H9 (cell line): ENCODE data around the gene RAB5A. TPM values are rescaled to one million over a fixed set of nuclear protein-coding genes. Genes with fewer than 3 reads are reported as not detected.
A peak's percentile ranks its signal among the peaks of the same experiment; 100 is the strongest.

Experiments
- DNase-seq: peaks from one replicate; pipeline ENCODE4 v3.0.0-alpha.2; 2017
- H2AFZ ChIP-seq: one replicate; pipeline ENCODE4 v1.6.1; 2013; ENCODE audit warnings: mild to moderate bottlenecking, low read length, control low read depth, moderate library complexity
- H2AK5ac ChIP-seq: 2 replicates; pipeline ENCODE4 v1.6.1; 2013; ENCODE audit warnings: low read length, control low read depth, mixed read lengths; ENCODE audit not compliant: insufficient read length
- H2BK120ac ChIP-seq: one replicate; pipeline ENCODE4 v1.6.1; 2013; ENCODE audit warnings: low read depth, mild to moderate bottlenecking, low read length, control low read depth, inconsistent platforms; ENCODE audit not compliant: poor library complexity, severe bottlenecking
- H2BK12ac ChIP-seq: 2 replicates; pipeline ENCODE4 v1.6.1; 2013; ENCODE audit warnings: low read length, control low read depth, mixed read lengths, low read depth; ENCODE audit not compliant: insufficient read length
- H2BK15ac ChIP-seq: 2 replicates; pipeline ENCODE4 v1.6.1; 2013; ENCODE audit warnings: low read depth, low read length, control low read depth
- H2BK20ac ChIP-seq: one replicate; pipeline ENCODE4 v1.6.1; 2013; ENCODE audit warnings: low read depth, mild to moderate bottlenecking, low read length, control low read depth, inconsistent platforms; ENCODE audit not compliant: poor library complexity, severe bottlenecking
- H2BK5ac ChIP-seq: 2 replicates; pipeline ENCODE4 v1.6.1; 2013; ENCODE audit warnings: low read length, control low read depth, mixed read lengths; ENCODE audit not compliant: insufficient read length
- H3K14ac ChIP-seq: 2 replicates; pipeline ENCODE4 v1.6.1; 2013; ENCODE audit warnings: low read length, control low read depth; ENCODE audit not compliant: insufficient read depth
- H3K18ac ChIP-seq: 2 replicates; pipeline ENCODE4 v1.6.1; 2013; ENCODE audit warnings: low read depth, mild to moderate bottlenecking, mixed read lengths, low read length, control low read depth; ENCODE audit not compliant: insufficient read length
- H3K23ac ChIP-seq: 2 replicates; pipeline ENCODE4 v1.6.1; 2013; ENCODE audit warnings: low read length, control low read depth, mixed read lengths, low read depth; ENCODE audit not compliant: insufficient read length
- H3K23me2 ChIP-seq: 2 replicates; pipeline ENCODE4 v1.6.1; 2013; ENCODE audit warnings: low read depth, mild to moderate bottlenecking, mixed read lengths, low read length, control low read depth; ENCODE audit not compliant: insufficient read length, poor library complexity, severe bottlenecking
- H3K27ac ChIP-seq: 2 replicates; pipeline ENCODE4 v1.5.1; 2013; ENCODE audit warnings: low read length, control low read depth, mixed read lengths, low read depth; ENCODE audit not compliant: insufficient read length
- H3K27me3 ChIP-seq: 2 replicates; pipeline ENCODE4 v1.6.1; 2013; ENCODE audit warnings: low read length, control low read depth, inconsistent platforms; ENCODE audit not compliant: insufficient read depth
- H3K4ac ChIP-seq: 2 replicates; pipeline ENCODE4 v1.6.1; 2013; ENCODE audit warnings: low read depth, mild to moderate bottlenecking, control low read depth, inconsistent platforms, low read length, moderate library complexity
- H3K4me1 ChIP-seq: 2 replicates; pipeline ENCODE4 v1.6.1; 2013; ENCODE audit warnings: low read length, control low read depth, inconsistent platforms; ENCODE audit not compliant: insufficient read depth
- H3K4me2 ChIP-seq: 2 replicates; pipeline ENCODE4 v1.6.1; 2013; ENCODE audit warnings: low read length, control low read depth, mixed read lengths; ENCODE audit not compliant: insufficient read length, insufficient read depth
- H3K56ac ChIP-seq: 2 replicates; pipeline ENCODE4 v1.6.1; 2013; ENCODE audit warnings: low read depth, mild to moderate bottlenecking, mixed read lengths, low read length, control low read depth; ENCODE audit not compliant: insufficient read length
- H3K79me1 ChIP-seq: 2 replicates; pipeline ENCODE4 v1.6.1; 2013; ENCODE audit warnings: low read depth, mild to moderate bottlenecking, moderate library complexity, low read length, control low read depth, inconsistent platforms; ENCODE audit not compliant: insufficient read depth, poor library complexity, severe bottlenecking
- H3K79me2 ChIP-seq: 2 replicates; pipeline ENCODE4 v1.6.1; 2013; ENCODE audit warnings: low read length, control low read depth, inconsistent platforms; ENCODE audit not compliant: insufficient read depth
- H3K9ac ChIP-seq: 2 replicates; pipeline ENCODE4 v1.6.1; 2013; ENCODE audit warnings: low read length, control low read depth, mixed read lengths; ENCODE audit not compliant: insufficient read length; ENCODE audit errors: extremely low read depth
- H3K9me3 ChIP-seq: one replicate; pipeline ENCODE4 v1.6.1; 2013; ENCODE audit warnings: low read depth, low read length, inconsistent platforms; ENCODE audit not compliant: control insufficient read depth
- H3T11ph ChIP-seq: one replicate; pipeline ENCODE4 v1.6.1; 2013; ENCODE audit warnings: mild to moderate bottlenecking, low read length, control low read depth, inconsistent platforms
- H4K20me1 ChIP-seq: one replicate; pipeline ENCODE4 v1.6.1; 2013; ENCODE audit not compliant: control insufficient read depth, insufficient read length, insufficient read depth
- H4K5ac ChIP-seq: 2 replicates; pipeline ENCODE4 v1.6.1; 2013; ENCODE audit warnings: low read depth, mild to moderate bottlenecking, mixed read lengths, low read length, control low read depth; ENCODE audit not compliant: insufficient read length
- H4K8ac ChIP-seq: replicated peaks from 2 replicates; pipeline ENCODE4 v1.6.1; 2013; ENCODE audit warnings: low read length, control low read depth, mixed read lengths, low read depth; ENCODE audit not compliant: insufficient read length
- H4K91ac ChIP-seq: 2 replicates; pipeline ENCODE4 v1.6.1; 2013; ENCODE audit warnings: low read depth, mild to moderate bottlenecking, moderate library complexity, mixed read lengths, low read length, control low read depth; ENCODE audit not compliant: insufficient read length
- H3K27ac Mint-ChIP-seq, 3 experiments: 2 replicates in 2 of 3; 3 replicates in 1 of 3; pipeline ENCODE4 v1.8.0; 2020 to 2021; ENCODE audit warnings: mixed read lengths in 3 of 3, mild to moderate bottlenecking in 1 of 3, moderate library complexity in 1 of 3
- H3K27me3 Mint-ChIP-seq: 2 replicates; pipeline ENCODE4 v1.8.0; 2021; ENCODE audit warnings: low read depth, mild to moderate bottlenecking, moderate library complexity, mixed read lengths
- H3K36me3 Mint-ChIP-seq, 3 experiments: 2 replicates in 2 of 3; 3 replicates in 1 of 3; pipeline ENCODE4 v1.8.0; 2020 to 2021; ENCODE audit warnings: low read depth in 3 of 3, mixed read lengths in 3 of 3; ENCODE audit not compliant: insufficient read depth in 1 of 3
- H3K4me1 Mint-ChIP-seq, 2 experiments: 2 replicates each; pipeline ENCODE4 v1.8.0; 2020; ENCODE audit warnings: mixed read lengths in 2 of 2
- H3K4me3 Mint-ChIP-seq, 2 experiments: 2 replicates in 1 of 2; 3 replicates in 1 of 2; pipeline ENCODE4 v1.8.0; 2020 to 2021; ENCODE audit warnings: mild to moderate bottlenecking in 2 of 2, mixed read lengths in 2 of 2, moderate library complexity in 1 of 2
- H3K9me3 Mint-ChIP-seq, 2 experiments: 2 replicates in 1 of 2; 3 replicates in 1 of 2; pipeline ENCODE4 v1.8.0; 2020; ENCODE audit warnings: mild to moderate bottlenecking in 2 of 2, mixed read lengths in 2 of 2, moderate library complexity in 1 of 2
- WGBS: extraction: QIAGEN DNeasy Blood & Tissue Kit; methylation state at CpG from one replicate; pipeline ENCODE4 v1.1.7; 2013; ENCODE audit warnings: missing lambda C conversion rate, low lambda C conversion rate, mixed read lengths; ENCODE audit not compliant: insufficient read length; ENCODE audit errors: extremely low coverage; 5-methylcytosine and 5-hydroxymethylcytosine counted together
- total RNA-seq: library from RNA; stranded (reverse); gene quantifications from 2 replicates; pipeline ENCODE4 v1.2.1, GENCODE V29; 2021
- TF ChIP-seq, protein P1 (sequence below): fragments of 200-600 bp; sonication (generic); conservative IDR thresholded peaks from 3 replicates; pipeline ENCODE4 v1.8.0; 2021; ENCODE audit warnings: antibody characterized with exemption, mild to moderate bottlenecking

The RAB5A gene
- total RNA-seq, 1 experiment from 2014 or later = 84.8 TPM

GRCh38 chr3:19970327-19970726, 23.4 kb downstream of the RAB5A start:
- no peak for DNase-seq
- TF ChIP-seq, protein P1, sequence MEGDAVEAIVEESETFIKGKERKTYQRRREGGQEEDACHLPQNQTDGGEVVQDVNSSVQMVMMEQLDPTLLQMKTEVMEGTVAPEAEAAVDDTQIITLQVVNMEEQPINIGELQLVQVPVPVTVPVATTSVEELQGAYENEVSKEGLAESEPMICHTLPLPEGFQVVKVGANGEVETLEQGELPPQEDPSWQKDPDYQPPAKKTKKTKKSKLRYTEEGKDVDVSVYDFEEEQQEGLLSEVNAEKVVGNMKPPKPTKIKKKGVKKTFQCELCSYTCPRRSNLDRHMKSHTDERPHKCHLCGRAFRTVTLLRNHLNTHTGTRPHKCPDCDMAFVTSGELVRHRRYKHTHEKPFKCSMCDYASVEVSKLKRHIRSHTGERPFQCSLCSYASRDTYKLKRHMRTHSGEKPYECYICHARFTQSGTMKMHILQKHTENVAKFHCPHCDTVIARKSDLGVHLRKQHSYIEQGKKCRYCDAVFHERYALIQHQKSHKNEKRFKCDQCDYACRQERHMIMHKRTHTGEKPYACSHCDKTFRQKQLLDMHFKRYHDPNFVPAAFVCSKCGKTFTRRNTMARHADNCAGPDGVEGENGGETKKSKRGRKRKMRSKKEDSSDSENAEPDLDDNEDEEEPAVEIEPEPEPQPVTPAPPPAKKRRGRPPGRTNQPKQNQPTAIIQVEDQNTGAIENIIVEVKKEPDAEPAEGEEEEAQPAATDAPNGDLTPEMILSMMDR = no peak
- no peak overlapping the region for H3K18ac ChIP-seq
- H2BK5ac ChIP-seq = no peak overlapping the region
- no peak overlapping the region for H3K27ac ChIP-seq
- H3T11ph ChIP-seq = no peak overlapping the region
- H2BK15ac ChIP-seq = no peak overlapping the region
- H3K14ac ChIP-seq = no peak overlapping the region
- H3K27me3 ChIP-seq = no peaks in the 10 kb centered on the region
- no peaks in the 10 kb centered on the region for H4K20me1 ChIP-seq
- peaks cover 18 to 32% (median 30%) of the 10 kb centered on the region in 3 experiments for H3K36me3 Mint-ChIP-seq
- no peak overlapping the region for H3K23ac ChIP-seq
- H3K79me1 ChIP-seq = no peaks in the 10 kb centered on the region
- no peaks in the 10 kb centered on the region for H3K27me3 Mint-ChIP-seq
- H3K4me3 Mint-ChIP-seq = no peak overlapping the region
- no peak overlapping the region for H2BK120ac ChIP-seq
- no peaks in the 10 kb centered on the region for H3K4me1 ChIP-seq
- no peaks in the 10 kb centered on the region for H3K23me2 ChIP-seq
- H3K4ac ChIP-seq = no peak overlapping the region
- no peak overlapping the region for H2BK20ac ChIP-seq
- peaks cover 26% of the 10 kb centered on the region; the same call in 1 of the 2 replicates for H3K79me2 ChIP-seq
- peak overlapping the region in 2 of 3 experiments; percentile 44 to 65; a peak in 1 of 7 replicates for H3K27ac Mint-ChIP-seq
- H2BK12ac ChIP-seq = no peak overlapping the region
- no peaks in the 10 kb centered on the region for H3K9me3 ChIP-seq
- no peak overlapping the region for H4K8ac ChIP-seq
- H2AFZ ChIP-seq = no peak overlapping the region
- H3K9me3 Mint-ChIP-seq = no peaks in the 10 kb centered on the region
- H2AK5ac ChIP-seq = no peak overlapping the region
- no peak overlapping the region for H4K91ac ChIP-seq
- H4K5ac ChIP-seq = no peak overlapping the region
- 100% methylated on average over 1 of the region's 8 CpGs for WGBS
- H3K4me1 Mint-ChIP-seq = peaks cover 0 to 6% of the 10 kb centered on the region in 2 experiments; a peak in 1 of 4 replicates
- no peak overlapping the region for H3K9ac ChIP-seq
- H3K4me2 ChIP-seq = no peak overlapping the region
- no peak overlapping the region for H3K56ac ChIP-seq
